Activated T-cell treated with anti-CD3 and anti-CD28 coated beads for 24 hours (primary cell): ENCODE measurements around the gene ONECUT1.

Experiments used
- DNase-seq: peaks from one replicate; pipeline ENCODE4 v3.0.0-alpha.2; 2020; ENCODE audit warnings: low read depth

Gene ONECUT1

DNA sequence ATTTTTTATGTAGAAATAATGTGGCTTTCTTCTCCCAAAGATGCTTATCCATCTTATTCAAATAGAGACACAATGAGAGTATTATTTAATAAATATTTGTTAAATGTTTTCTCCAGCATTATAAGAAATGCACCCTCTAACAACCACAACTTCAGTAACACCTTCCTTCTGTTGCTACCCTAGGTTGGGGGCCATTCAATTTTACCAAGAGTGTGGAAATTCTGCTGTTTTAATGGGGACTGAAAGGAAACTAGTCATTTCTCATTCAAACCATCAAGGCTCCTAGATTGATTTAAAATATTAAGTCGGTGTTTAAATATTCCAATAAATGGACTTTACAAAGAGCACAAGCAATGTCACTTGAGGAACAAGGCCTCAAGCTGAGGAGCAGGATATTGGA is 7.6 kb downstream of the ONECUT1 start:
- no peak for DNase-seq

DNA sequence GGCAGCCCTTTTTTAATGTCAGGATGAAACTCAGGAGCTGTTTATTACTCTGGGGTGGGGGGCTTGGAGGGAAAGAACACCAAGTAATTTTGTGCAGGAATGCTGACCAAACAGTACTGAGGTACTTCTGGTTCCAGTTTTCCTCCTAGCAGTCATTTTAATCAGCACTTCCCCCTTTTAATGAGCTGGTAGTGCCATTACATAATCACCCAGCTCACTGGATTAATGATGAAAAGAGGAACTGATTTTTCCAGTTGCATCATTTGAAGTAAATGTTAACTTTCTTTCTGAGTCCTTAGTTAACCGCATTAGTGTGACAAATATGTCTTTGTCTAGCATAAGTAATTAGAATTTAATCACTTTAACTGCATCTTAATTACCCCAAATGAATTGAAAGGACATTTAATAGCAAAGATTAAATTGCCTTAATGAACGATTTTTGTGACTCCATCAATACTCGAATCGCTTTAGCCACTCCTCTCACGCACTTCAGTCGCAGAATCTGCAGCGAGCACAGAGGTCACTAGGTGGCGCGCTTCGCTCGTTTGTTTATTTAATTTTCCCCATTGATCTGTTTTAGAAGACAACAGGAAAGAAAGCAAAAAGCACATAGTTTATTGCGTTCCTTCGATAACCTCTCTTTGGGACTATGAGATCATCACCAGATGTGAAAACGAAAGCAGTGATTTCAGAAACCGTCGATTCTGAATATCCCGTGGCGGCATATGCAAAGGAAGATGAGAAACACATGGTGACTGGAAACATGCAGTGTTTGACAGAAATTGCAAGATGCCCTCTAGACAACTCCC is 9.8 kb downstream of the ONECUT1 start:
- DNase-seq: peak; percentile 53

DNA sequence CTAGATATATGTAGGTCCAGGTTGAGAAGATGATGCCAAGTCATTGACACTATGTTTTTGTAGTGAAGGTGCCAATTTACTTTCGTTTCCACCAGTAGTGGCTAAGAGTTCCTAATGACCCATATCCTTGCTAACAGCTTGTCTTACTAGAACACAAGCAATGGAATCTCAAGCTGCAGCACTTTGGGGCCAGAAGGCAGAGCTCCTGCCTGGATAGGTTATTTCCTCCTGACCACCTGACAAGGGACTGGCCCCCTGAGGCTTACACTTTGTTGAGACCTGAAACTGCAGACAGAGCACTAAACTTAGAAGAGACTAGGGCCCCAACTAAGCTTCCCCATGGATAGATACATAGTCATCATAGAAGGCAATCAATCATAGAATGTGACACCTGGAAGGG is 11.7 kb downstream of the ONECUT1 start:
- no peak for DNase-seq

DNA sequence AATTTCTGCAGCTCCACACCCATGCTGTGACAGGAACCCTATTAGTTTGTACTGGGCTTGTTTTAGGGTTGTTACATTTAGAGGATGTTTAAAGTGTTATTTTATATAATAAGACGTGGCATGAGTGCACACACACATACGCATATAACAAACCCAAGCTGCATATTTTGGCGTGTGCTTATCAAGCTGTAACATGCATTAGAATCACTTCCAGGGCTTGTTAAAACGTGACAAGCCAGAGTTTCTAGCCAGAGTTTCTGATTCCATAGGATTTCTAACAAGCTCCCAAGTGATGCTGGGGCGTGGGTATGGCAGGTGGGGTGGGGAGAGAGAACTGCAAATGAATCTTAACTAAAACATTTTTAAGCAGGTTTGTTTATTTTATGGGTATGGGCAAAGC is 17.4 kb downstream of the ONECUT1 start:
- no peak for DNase-seq

DNA sequence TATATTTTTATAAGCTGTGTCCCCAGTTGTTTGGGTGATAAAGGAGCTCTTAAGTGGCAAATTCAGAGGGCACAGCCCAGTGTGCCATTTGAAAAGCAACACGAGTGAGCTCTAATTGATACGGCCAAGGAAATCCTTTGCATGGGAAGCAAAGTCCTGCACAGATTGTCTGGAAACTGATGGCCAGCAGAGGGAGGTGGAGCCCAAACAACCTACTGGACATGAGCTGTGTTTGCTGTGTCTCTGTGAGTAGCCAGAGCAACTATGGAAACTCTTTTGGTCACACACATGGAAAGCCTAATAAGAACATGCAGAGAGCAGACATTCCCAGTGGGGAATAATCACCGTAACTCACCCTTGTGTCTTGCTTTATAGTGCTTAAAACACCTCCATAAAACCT is 24.4 kb downstream of the ONECUT1 start:
- DNase-seq: no peak

DNA sequence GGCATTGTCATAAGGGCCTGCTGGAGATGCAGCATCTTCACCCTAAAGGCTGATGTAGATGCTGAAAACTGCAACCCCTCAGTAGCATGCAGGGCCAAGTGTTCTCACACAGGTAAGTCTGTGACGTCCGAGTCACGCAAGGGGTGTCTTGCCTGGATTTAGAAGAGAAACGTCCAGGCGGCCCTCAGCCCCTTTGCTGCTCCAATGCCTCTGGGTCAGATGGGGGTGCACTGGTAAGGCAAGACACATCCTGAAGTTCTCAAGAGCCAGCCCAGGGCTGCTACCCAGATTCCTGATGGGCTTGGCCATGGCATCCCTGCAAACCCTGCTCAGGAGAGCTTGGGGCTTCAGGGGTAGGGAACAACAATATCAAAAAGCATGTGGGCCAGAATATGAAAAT is 25.4 kb downstream of the ONECUT1 start:
- no peak for DNase-seq

DNA sequence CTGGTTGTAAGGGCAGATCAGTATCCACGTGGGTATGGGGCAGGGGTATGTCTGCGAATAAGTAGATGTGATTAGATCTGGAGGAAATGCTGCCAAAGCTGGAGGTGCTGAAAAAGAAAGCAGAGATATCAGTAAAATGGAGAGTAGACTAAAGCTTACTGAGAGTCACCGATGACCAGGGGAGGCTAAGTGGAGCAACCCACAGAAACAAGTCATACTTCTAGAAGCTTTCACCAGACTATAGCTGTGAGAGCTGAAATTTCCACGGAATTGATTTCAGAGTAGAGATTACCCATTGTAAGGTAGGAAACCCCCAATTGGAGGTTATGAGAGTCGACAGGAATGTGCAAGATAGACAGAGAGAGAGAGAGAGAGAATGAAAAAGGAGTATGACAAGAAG is 27.5 kb downstream of the ONECUT1 start:
- DNase-seq: no peak

DNA sequence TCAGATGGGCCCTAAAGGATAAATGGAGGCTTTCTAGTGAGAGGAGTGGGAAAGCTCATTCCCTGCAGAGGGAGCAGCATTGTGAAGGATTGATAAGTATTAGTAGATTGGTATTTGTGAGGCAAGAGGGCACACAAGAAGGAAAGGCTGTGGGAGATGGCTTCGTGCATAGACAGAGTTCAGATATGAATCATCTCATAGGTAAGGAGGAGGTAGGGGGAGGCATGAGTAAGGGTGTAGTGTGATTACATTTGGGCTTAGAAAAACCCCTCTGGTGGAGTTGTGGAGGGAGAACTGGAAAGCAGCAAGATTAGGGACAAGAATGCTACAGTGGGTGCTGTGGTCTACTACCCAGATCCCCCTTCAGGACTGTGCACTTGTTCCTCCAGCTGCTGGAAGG is 29.6 kb downstream of the ONECUT1 start:
- no peak for DNase-seq

DNA sequence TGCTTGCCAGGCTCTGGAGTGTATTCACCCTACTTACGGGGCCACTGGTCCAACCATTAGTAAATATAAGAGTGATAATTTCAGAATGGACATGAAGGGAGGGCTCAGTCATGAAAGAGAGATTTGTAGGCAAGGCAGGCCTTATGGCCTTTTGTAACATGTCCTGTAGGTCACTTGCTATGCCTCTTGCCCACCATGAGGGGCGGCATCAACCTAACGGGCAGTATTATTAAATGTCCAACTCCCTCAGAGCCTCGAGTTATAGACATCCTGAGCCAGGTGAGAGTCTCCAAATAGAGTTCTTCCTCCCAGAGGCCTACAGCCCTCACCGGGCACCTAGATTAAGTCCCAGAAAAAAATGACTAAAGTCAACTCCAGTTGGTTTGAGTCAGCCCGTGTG is 30.2 kb downstream of the ONECUT1 start:
- DNase-seq: no peak

DNA sequence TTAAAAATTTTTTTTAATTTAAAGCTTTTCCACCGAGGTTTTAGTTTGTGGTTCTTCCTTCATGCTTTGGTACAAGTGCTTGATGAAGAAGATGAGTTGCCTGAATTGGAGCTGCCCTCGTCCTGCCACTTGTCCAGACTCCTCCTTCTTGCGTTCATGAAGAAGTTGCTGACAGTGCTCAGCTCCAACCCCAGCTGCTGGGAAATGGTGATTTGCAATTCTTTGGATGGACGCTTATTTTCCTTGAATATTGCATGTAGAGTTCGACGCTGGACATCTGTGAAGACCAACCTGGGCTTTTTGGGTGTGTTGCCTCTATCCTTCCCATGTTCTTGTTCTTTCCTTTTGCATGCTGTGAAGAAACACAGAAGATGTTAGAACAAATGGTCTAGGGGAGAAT is 32.6 kb downstream of the ONECUT1 start:
- DNase-seq: no peak

DNA sequence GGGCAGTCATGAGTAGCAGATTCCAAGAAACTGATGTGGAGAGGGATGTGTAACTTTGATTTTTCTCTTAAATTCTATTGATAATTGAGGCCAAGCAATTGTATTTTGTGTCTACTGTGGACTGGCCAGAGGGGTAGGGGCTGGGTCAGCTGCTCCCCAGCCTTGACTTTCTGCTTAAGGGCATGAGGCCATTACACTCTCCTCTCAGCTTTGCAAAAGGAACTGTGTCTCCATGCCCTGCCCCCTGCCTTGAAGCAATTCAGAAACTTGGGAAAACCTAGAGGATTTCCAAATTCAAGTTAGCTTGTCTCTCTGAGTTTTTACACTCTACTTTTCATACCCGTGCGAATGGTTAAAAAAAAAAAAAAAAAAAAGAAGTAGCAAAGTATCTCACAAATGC is 38.6 kb downstream of the ONECUT1 start:
- no peak for DNase-seq

DNA sequence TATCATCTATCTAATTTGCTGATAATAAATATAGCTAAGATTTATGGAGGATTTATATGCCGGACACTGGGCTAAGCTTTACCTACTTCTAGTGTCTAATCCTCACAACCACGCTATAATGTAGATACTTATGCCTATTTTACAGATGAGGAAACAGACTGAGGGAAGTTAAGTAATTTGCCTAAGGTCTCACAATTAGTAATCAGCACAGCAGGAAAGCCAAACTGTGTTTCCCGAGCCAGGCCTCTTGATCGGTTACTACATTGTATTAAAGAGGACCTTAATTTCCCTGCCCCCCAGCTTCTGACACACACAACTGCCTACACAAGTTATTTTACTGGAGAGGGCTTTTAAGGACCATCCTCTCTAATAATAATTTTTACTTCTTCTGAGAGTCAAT is 40.9 kb downstream of the ONECUT1 start:
- DNase-seq: no peak

DNA sequence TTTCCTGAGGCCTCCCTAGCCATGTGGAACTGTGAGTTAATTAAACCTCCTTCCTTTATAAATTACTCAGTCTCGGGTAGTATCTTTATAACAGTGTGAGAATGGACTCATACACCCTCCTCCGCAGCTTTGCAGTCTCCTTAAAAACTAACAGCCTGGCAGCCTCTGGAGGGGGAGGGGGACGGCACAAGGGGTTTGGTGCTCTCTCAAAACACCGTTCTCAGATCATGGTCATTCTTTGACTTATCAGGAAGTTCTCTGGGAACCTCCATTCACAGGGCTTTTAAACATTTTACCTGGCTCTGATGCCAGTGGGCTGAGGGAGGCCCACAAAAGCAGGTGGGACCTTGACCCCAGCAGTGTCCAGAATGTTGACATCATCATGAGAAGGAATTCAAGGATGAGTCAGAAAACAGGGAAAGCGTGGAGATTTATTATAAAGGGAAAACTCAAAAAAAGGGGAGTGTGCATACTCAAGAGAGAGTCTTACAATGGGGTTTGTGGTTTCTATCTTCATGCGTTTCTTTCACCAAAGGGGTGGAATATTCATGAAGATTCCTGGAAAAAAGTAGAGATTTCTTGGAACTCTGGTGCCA is 43.9 kb downstream of the ONECUT1 start:
- DNase-seq: no peak

DNA sequence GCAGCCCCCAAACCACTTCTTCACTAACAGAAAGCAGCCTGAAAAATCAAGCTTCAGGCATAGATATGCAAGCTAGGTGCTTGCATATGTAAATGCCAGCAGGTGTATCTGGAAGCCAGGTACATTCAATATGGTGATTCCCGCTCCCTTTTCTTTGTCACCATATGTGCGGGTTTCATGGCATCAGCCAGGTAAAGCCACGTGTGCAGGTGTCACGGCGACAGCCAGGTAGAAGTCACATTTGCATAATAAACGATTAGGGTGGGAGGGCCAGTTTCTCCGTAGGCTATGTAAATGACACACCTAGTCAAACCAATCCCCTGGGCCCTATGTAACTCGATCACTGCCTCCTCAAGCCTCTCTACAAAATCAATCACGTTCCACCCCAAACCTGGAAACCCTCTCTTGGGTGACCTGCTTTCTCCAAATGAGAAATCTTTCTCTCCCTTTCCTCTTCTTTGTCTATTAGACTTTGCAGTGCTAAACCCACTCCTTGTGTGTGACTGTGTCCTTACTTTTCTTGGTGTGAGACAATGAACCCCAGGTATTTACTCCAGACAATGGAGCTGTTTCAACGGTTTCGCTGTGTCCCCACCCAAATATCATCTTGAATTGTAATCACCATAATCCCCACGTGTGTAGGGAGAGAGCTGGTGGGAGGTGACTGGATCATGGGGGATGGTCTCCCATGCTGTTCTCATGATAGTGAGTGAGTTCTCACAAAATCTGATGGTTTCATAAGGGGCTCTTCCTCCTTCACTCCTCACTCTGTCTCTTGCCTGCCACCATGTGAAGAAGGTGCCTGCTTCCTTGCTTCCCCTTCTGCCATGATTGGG is 44.6 kb downstream of the ONECUT1 start:
- DNase-seq: no peak

DNA sequence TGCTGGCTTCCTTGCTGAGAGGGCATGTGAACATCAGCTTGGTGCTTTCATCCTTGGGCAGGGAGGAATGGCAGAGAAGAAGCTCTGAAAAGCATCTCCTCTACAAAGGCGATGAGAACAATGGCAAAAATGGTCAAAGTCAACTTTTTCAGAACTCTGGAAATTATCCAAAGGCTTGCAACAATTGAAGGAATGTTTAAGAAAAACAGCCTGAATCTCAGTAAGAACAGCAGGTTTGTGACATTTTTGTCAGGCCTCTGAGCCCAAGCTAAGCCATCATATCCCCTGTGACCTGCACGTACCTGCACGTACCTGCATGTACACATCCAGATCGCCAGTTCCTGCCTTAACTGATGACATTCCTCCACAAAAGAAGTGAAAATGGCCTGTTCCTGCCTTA is 51.8 kb downstream of the ONECUT1 start:
- DNase-seq: no peak

DNA sequence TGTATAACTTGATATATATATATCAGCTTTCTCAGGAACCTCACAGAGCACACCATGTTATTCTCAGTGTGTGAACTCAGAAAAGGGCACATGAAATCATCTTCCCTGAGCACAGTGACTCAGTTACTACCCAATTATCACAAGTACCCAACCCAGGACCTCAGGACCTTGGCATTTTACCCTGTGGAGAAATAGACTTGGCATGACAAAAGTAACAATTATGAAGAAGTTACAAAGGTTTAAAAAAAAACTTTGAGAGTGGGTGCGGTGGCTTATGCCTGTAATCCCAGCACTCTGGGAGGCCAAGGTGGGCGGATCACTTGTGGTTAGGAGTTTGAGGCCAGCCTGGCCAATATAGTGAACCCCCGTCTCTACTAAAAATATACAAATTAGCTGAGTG is 52.4 kb downstream of the ONECUT1 start:
- DNase-seq: no peak

DNA sequence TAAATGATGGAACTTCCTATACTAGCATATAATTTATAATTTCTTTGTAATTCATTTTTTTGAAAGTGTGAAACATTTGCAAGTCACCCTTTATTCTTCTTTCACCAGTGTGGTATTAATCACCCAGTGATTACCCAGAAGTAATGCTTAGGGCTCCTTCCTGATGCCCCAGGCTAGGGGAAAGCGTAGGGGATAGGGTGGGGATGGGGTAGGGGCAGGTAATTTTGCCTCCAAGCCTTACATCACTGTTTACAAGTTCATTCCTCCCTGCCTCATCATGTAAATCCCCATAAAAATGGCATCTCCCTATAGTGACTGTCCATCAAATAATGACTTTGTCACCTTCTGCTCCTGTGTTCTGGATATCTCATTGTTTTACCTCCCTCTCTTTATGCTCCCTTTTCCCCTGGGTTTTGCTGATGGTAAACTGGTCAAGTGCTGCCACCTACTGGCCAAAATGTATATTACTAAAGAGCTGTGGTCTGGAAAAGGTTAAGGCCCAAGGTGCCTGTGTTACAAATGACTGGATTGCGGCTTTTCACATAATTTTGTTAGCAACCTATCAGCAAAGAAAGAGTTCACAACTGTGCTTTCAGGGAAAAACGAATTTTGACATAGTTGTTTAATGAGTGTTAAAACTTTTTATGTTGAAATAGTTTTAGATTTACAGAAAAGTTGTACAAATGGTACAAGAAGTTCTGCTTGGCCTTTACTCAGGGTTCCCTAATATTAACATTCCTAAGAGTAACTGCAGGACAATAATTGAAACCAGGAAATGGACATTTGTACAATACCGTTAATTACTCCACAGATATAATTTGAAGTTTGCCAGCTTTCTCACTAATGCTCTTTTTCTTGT is 54.7 kb downstream of the ONECUT1 start:
- peak; percentile 67 for DNase-seq

DNA sequence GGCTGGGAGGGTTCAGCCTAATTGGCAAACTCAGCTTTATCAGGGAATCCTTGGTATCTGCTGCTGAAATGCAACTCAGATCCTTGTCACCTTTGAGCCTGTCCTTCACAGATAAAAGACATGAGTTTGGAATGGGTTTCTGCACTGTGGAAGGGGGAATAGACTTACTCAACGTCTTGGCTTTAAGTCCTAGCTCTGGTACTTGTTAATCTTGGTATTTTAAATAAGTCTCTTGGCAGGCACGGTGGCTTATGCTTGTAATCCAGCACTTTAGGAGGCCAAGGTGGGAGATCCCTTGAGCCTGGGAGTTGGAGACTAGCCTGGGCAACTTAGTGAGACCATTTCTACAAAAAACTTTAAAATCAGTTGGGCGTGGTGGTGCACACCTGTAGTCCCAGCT is 55.8 kb downstream of the ONECUT1 start:
- DNase-seq: no peak

DNA sequence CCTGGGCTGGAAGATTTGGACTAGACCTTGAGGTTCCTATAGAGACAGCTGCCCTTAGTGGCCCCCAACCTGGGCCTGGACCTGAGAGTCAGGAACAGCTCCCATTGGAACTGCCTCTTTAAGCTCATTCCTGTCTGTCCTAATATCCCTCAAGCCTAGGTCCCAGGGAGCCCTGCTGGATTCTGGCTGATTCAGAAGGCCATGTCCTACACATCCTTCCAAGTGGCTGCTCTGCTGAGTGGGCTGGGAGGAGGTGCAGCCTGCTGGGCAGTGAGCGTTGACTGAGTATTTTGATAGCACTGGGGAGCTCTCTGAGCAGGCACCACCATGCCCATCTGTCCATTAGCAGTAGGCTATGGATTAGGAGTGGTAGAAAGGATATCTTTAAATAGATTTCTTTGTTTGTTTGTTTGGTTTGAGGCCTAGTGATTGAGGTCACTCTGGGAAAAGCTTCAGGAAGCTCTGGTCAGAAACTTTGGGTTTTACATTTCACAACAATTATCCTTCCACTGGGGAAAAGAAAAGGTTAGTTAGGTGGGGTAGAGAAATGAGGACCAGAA is 56.4 kb downstream of the ONECUT1 start:
- DNase-seq: no peak

DNA sequence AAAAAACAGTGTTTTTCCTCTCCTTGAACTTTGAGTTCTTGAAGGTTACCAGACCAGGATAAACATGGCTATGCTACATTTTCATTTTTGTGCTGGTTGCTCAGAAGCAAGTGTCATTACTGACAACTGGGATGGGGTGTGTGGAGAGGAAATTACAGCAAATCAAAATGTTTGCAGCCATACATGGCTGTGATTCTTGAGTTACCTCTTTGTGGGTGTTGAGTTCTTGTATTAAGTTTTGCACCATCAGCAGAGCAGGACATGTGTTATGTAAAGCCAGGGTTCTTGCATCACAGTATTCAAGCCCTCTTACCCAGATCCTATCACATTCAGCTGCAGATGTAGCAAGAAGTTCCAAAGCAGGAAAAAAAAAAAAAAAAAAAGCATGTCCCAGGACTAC is 57.0 kb downstream of the ONECUT1 start:
- DNase-seq: no peak

DNA sequence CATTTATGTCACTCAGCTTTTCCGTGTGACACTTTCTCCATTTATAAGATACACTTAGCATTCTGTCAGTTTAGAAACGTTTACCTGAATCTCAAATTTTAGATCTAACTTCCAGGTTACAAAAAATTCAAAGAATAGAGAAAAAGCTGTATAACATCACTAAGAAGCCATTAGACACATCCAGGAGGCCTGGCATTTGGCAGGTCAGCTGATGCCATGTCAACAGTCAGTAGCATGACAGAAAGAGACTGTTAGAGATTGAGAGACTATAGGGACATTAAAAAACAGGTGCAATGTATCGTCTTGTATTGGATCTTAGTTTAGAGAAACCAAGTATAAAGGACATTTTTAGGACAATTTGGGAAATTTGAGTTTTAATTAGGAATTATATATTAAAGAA is 57.6 kb downstream of the ONECUT1 start:
- DNase-seq: no peak
